A549 (cell line): ENCODE data around the gene GSG1L. TPM values are rescaled to one million over a fixed set of nuclear protein-coding genes. Genes with fewer than 3 reads are reported as not detected.

Experiments used
- ATAC-seq, 2 experiments: fragments of 200-7000 bp in 1 of 2; fragments of >200 bp in 1 of 2; cut with Nextera tagmentation in 1 of 2; cut with Tn5 transposase in 1 of 2; 3 replicates each; pipeline versions ENCODE4 v1.8.0 to v1.9.1; 2018 to 2020; ENCODE audit warnings: mild to moderate bottlenecking in 1 of 2, moderate library complexity in 1 of 2
- CTCF ChIA-PET: fragments of 300-600 bp; sonication (Branson Sonifier 250); formaldehyde crosslinking; extraction: SDS; loops from one replicate; lab custom pipeline; 2021; ENCODE audit warnings: antibody characterized with exemption, inconsistent platforms; lab: Yijun Ruan, JAX
- POLR2A ChIA-PET: fragments of 350-600 bp; formaldehyde crosslinking; extraction: SDS; loops from one replicate; lab custom pipeline; 2021; ENCODE audit warnings: antibody characterized with exemption, inconsistent platforms; lab: Yijun Ruan, JAX
- DNase-seq, 2 experiments: peaks; one replicate each; pipeline versions ENCODE4 v3.0.0 to v3.0.0-alpha.2; 2011 to 2016; ENCODE audit warnings: low read depth in 1 of 2, low spot score in 1 of 2
- FAIRE-seq: peaks from 2 replicates; lab custom pipeline; 2011; peaks lifted over from hg19 to GRCh38; lab: Jason Lieb, UNC
- H3K27ac ChIP-seq, 2 experiments: fragments of >200 bp; sonication (Bioruptor Twin); formaldehyde crosslinking; 3 replicates each; pipeline ENCODE4 v1.5.1; 2016 to 2017
- H3K4me1 ChIP-seq: fragments of >200 bp; sonication (Bioruptor Twin); formaldehyde crosslinking; 3 replicates; pipeline ENCODE4 v1.6.1; 2016
- H3K4me2 ChIP-seq: fragments of >200 bp; sonication (Bioruptor Twin); formaldehyde crosslinking; 3 replicates; pipeline ENCODE4 v1.6.1; 2016
- H3K4me3 ChIP-seq: fragments of >200 bp; sonication (Bioruptor Twin); formaldehyde crosslinking; 3 replicates; pipeline ENCODE4 v1.5.1; 2016
- H3K9me3 ChIP-seq: fragments of >200 bp; sonication (Bioruptor Twin); formaldehyde crosslinking; 3 replicates; pipeline ENCODE4 v1.6.1; 2016
- CBX2 ChIP-seq: fragments of 200-600 bp; sonication (generic); IDR thresholded peaks from 2 replicates; pipeline ENCODE4 v1.6.1; 2016; ENCODE audit warnings: low read depth, mild to moderate bottlenecking, borderline replicate concordance
- CEBPB ChIP-seq, 2 experiments: fragments of >200 bp in 1 of 2; sonication (Bioruptor Twin) in 1 of 2; formaldehyde crosslinking in 1 of 2; IDR thresholded peaks; 2 replicates each; pipeline ENCODE4 v1.6.1; 2012 to 2016
- CHD2 ChIP-seq: fragments of 150-350 bp; IDR thresholded peaks from 2 replicates; pipeline ENCODE4 v1.6.1; 2014; ENCODE audit warnings: low read length; ENCODE audit not compliant: partially characterized antibody
- EP300 ChIP-seq, 2 experiments: fragments of >200 bp; sonication (Bioruptor Twin); formaldehyde crosslinking; IDR thresholded peaks; 2 replicates in 1 of 2; 3 replicates in 1 of 2; pipeline ENCODE4 v1.6.1; 2016 to 2017
- ESRRA ChIP-seq: fragments of 150-350 bp; IDR thresholded peaks from 2 replicates; pipeline ENCODE4 v1.6.1; 2014; ENCODE audit warnings: mild to moderate bottlenecking, low read length, borderline replicate concordance
- FOSL2 ChIP-seq, 2 experiments: fragments of 450-650 bp in 1 of 2; fragments of >200 bp in 1 of 2; sonication (Bioruptor Twin) in 1 of 2; formaldehyde crosslinking; IDR thresholded peaks; 2 replicates each; pipeline versions ENCODE4 v1.5.0 to v1.6.1; 2016 to 2020; ENCODE audit warnings: mild to moderate bottlenecking in 1 of 2, moderate library complexity in 1 of 2
- HOXA7 ChIP-seq: fragments of 250-450 bp; sonication (Bioruptor Pico); IDR thresholded peaks from 2 replicates; pipeline ENCODE4 v1.5.0; 2020; ENCODE audit warnings: mild to moderate bottlenecking, moderate library complexity
- HOXB5 ChIP-seq: fragments of 250-450 bp; sonication (Bioruptor Pico); IDR thresholded peaks from 2 replicates; pipeline ENCODE4 v1.5.0; 2020; ENCODE audit warnings: mild to moderate bottlenecking, moderate library complexity
- MAFK ChIP-seq: fragments of 450-650 bp; IDR thresholded peaks from 2 replicates; pipeline ENCODE4 v1.6.1; 2014; ENCODE audit not compliant: partially characterized antibody
- MAZ ChIP-seq: fragments of 150-350 bp; IDR thresholded peaks from 2 replicates; pipeline ENCODE4 v1.6.1; 2014; ENCODE audit warnings: antibody characterized with exemption, low read depth, low read length, borderline replicate concordance
- NR3C1 ChIP-seq: fragments of >200 bp; sonication (Bioruptor Twin); formaldehyde crosslinking; IDR thresholded peaks from 3 replicates; pipeline ENCODE4 v1.6.1; 2017
- PHF8 ChIP-seq: fragments of 200-600 bp; sonication (generic); IDR thresholded peaks from 2 replicates; pipeline ENCODE4 v1.6.1; 2016; ENCODE audit warnings: low read depth, mild to moderate bottlenecking, antibody characterized with exemption, moderate library complexity, borderline replicate concordance
- POLR2A ChIP-seq: IDR thresholded peaks from 2 replicates; pipeline ENCODE4 v1.6.1; 2012; ENCODE audit warnings: mild to moderate bottlenecking, low read length
- POLR2AphosphoS2 ChIP-seq: conservative IDR thresholded peaks from 2 replicates; pipeline ENCODE4 v1.6.1; 2012; ENCODE audit warnings: low read length, improper control_type of control experiment, inconsistent platforms
- RARB ChIP-seq: fragments of 250-450 bp; sonication (Bioruptor Pico); IDR thresholded peaks from 2 replicates; pipeline ENCODE4 v1.8.0; 2021; ENCODE audit warnings: mild to moderate bottlenecking, moderate library complexity
- RFX5 ChIP-seq: fragments of 450-650 bp; IDR thresholded peaks from 2 replicates; pipeline ENCODE4 v1.7.1; 2014; ENCODE audit warnings: antibody characterized with exemption, mild to moderate bottlenecking, moderate library complexity
- SMC3 ChIP-seq: fragments of >200 bp; sonication (Bioruptor Twin); formaldehyde crosslinking; IDR thresholded peaks from 3 replicates; pipeline ENCODE4 v1.6.1; 2018; ENCODE audit warnings: inconsistent platforms
- ZSCAN20 ChIP-seq: fragments of 250-450 bp; sonication (Bioruptor Pico); IDR thresholded peaks from 2 replicates; pipeline ENCODE4 v1.8.0; 2022; ENCODE audit warnings: mild to moderate bottlenecking, moderate library complexity
- WGBS: methylation state at CpG from one replicate; pipeline ENCODE4 v1.1.6; 2017; ENCODE audit errors: missing lambda C conversion rate; 5-methylcytosine and 5-hydroxymethylcytosine counted together
- polyA plus RNA-seq, 4 experiments: library from polyadenylated mRNA; depleted of rRNA in 3 of 4; stranded (reverse); fragments of >200 nt; fragmentation: RNase III in 1 of 4; extraction: RNeasy Plus Mini Kit Qiagen cat#74134 plus additional on column Dnase treatment in 1 of 4; gene quantifications; 2 replicates in 3 of 4; 3 replicates in 1 of 4; pipeline ENCODE4 v1.2.3, GENCODE V29; 2011 to 2017
- TF ChIP-seq, protein P1 (sequence below): IDR thresholded peaks from 2 replicates; pipeline ENCODE4 v1.6.1; 2012
- TF ChIP-seq, protein P2 (sequence below): fragments of >200 bp; sonication (Bioruptor Twin); formaldehyde crosslinking; IDR thresholded peaks from 3 replicates; pipeline ENCODE4 v1.5.1; 2016
- TF ChIP-seq, protein P3 (sequence below): fragments of 450-650 bp; IDR thresholded peaks from 2 replicates; pipeline ENCODE4 v1.6.1; 2014; ENCODE audit warnings: antibody characterized with exemption
- TF ChIP-seq, protein P4 (sequence below): IDR thresholded peaks from 2 replicates; pipeline ENCODE4 v1.6.1; 2012

Gene GSG1L
- polyA plus RNA-seq, 2 of the 4 experiments (the other 2 are of a cell fraction), result not detected

DNA sequence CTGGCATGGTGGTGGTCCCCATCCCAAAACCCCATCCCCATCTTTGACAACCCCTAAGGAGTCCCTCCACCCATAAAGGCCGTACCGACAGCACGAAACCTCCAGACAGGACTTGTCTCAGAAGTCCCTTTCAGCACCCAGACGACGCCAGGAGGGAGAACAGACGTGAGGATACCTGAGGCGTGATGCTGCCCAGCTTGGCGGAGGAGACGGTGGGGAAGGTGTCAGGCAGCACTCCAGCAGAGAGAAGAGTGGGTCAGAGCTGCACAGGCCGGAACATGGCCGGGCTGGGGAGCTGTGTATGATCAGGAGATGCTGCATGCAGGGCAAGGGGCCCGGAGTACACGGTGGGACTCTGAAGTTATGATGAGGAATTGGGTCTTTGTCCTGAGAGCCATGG, 244.2 kb downstream of the GSG1L start:
- ATAC-seq (no peak), DNase-seq (no peak), FAIRE-seq (no peak)
- CTCF ChIA-PET, result interaction anchor here (0.7 kb wide), 1 partner anchor 11 kb away, joined by 3 read pairs; no protein-coding TSS in a partner anchor
- Histone ChIP-seq H3K9me3 (0 out of 3 replicates have a peak, but pooled peaks cover 4% of the 10 kb centered on the region), H3K27ac (no peak overlapping the region), H3K4me1 (no peaks in the 10 kb centered on the region), H3K4me2 (no peak overlapping the region), H3K4me3 (no peak overlapping the region)
- 39% methylated on average over 13 of the region's 13 CpGs for WGBS
- POLR2A ChIA-PET, result no interaction called here
- no peak for TF ChIP-seq ESRRA

DNA sequence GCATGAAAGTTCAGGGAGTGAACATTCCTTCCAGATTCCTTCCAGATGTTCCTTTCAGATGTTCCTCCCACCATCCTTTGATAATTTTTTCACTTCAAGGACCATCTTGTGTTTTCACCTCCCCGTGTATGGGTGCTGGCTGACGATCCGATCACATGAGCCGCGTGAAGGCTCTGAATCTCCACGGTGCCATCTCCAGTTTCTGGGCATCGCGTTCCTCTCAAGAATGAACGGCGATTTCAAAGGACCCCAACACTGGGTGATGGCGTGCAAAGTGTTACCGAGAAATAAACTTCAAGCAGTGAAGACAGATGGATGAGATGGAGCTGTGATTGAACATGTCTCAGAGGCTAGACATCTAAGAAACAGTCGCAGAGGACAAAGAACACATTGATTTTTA, 245.3 kb downstream of the GSG1L start:
- FAIRE-seq (no peak), ATAC-seq (no peak), DNase-seq (no peak)
- ChIA-PET CTCF (no interaction called here), POLR2A (no interaction called here)
- Histone ChIP-seq H3K4me3 (no peak overlapping the region), H3K4me1 (no peaks in the 10 kb centered on the region), H3K27ac (no peak overlapping the region), H3K9me3 (0 out of 3 replicates have a peak, but pooled peaks cover 4% of the 10 kb centered on the region), H3K4me2 (no peak overlapping the region)
- 53% methylated on average over 13 of the region's 13 CpGs for WGBS
- TF ChIP-seq MAFK (no peak), RFX5 (no peak), NR3C1 (no peak), CBX2 (no peak), CEBPB (IDR thresholded peaks at IDR 0.05) (no peak), SMC3 (no peak), MAZ (no peak), HOXA7 (CRISPR knock-in tag) (no peak), PHF8 (no peak), EP300 (IDR thresholded peaks at IDR 0.05) (no peak), POLR2AphosphoS2 (no peak), ZSCAN20 (no peak), POLR2A (no peak), HOXB5 (CRISPR knock-in tag) (no peak), CHD2 (no peak)
- TF ChIP-seq, protein P1, sequence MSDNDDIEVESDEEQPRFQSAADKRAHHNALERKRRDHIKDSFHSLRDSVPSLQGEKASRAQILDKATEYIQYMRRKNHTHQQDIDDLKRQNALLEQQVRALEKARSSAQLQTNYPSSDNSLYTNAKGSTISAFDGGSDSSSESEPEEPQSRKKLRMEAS, result no peak
- TF ChIP-seq, protein P2, sequence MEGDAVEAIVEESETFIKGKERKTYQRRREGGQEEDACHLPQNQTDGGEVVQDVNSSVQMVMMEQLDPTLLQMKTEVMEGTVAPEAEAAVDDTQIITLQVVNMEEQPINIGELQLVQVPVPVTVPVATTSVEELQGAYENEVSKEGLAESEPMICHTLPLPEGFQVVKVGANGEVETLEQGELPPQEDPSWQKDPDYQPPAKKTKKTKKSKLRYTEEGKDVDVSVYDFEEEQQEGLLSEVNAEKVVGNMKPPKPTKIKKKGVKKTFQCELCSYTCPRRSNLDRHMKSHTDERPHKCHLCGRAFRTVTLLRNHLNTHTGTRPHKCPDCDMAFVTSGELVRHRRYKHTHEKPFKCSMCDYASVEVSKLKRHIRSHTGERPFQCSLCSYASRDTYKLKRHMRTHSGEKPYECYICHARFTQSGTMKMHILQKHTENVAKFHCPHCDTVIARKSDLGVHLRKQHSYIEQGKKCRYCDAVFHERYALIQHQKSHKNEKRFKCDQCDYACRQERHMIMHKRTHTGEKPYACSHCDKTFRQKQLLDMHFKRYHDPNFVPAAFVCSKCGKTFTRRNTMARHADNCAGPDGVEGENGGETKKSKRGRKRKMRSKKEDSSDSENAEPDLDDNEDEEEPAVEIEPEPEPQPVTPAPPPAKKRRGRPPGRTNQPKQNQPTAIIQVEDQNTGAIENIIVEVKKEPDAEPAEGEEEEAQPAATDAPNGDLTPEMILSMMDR, result no peak
- TF ChIP-seq, protein P3, sequence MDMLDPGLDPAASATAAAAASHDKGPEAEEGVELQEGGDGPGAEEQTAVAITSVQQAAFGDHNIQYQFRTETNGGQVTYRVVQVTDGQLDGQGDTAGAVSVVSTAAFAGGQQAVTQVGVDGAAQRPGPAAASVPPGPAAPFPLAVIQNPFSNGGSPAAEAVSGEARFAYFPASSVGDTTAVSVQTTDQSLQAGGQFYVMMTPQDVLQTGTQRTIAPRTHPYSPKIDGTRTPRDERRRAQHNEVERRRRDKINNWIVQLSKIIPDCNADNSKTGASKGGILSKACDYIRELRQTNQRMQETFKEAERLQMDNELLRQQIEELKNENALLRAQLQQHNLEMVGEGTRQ, result no peak
- TF ChIP-seq, protein P4, sequence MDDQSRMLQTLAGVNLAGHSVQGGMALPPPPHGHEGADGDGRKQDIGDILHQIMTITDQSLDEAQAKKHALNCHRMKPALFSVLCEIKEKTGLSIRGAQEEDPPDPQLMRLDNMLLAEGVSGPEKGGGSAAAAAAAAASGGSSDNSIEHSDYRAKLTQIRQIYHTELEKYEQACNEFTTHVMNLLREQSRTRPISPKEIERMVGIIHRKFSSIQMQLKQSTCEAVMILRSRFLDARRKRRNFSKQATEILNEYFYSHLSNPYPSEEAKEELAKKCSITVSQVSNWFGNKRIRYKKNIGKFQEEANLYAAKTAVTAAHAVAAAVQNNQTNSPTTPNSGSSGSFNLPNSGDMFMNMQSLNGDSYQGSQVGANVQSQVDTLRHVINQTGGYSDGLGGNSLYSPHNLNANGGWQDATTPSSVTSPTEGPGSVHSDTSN, result no peak
- TF ChIP-seq, all 56 proteins: peak for 0

DNA sequence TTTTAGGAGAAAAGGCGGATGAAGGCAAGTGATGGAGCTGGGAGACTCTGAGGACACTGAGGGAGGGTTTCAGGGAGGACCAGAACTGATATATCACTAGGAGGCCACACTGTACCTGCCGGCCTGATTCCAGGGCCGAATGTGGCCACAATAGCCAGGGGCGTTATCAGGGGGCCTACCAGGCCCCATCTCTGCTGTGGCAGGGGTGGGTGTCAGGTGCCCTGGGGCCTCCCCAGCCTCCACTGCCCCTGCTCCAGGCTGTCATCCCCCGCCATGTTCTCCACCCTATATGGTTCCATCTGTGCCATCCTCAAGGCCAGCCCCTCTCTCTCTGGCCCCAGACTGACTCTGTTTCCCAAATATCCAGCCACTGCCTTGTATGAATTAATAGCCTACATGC, 246.5 kb downstream of the GSG1L start:
- no peak for FAIRE-seq

More for the DNA sequence above, 246.5 kb downstream of the GSG1L start:
- ChIA-PET CTCF (interaction anchor here (0.6 to 1.5 kb wide), 3 partner anchors 8 to 155 kb away, joined by 3 to 4 read pairs (median 3); no protein-coding TSS in a partner anchor), POLR2A (no interaction called here)
- DNase-seq (no peak), ATAC-seq (no peak)
- TF ChIP-seq PHF8 (no peak), CHD2 (no peak), FOSL2 (IDR thresholded peaks at IDR 0.05) (no peak), FOSL2 (CRISPR knock-in tag; IDR thresholded peaks at IDR 0.05) (no peak), RARB (no peak)
- Histone ChIP-seq H3K9me3 (0 out of 3 replicates have a peak, but pooled peaks cover 4% of the 10 kb centered on the region), H3K4me2 (no peak overlapping the region), H3K4me1 (no peaks in the 10 kb centered on the region), H3K27ac (no peak overlapping the region), H3K4me3 (no peak overlapping the region)
- WGBS, result 5% methylated on average over 5 of the region's 5 CpGs
